MV-4-11 (cell line): ENCODE results near the gene KRTAP10-6.
"Not testable (repeated sequence)": the region's sequence is repeated elsewhere in the genome, so short reads cannot be mapped to it uniquely, and the experiment has no call there.

Experiments used
- DNase-seq: peaks from one replicate; lab custom pipeline; 2025; lab: John Stamatoyannopoulos, UW

Gene KRTAP10-6

DNA sequence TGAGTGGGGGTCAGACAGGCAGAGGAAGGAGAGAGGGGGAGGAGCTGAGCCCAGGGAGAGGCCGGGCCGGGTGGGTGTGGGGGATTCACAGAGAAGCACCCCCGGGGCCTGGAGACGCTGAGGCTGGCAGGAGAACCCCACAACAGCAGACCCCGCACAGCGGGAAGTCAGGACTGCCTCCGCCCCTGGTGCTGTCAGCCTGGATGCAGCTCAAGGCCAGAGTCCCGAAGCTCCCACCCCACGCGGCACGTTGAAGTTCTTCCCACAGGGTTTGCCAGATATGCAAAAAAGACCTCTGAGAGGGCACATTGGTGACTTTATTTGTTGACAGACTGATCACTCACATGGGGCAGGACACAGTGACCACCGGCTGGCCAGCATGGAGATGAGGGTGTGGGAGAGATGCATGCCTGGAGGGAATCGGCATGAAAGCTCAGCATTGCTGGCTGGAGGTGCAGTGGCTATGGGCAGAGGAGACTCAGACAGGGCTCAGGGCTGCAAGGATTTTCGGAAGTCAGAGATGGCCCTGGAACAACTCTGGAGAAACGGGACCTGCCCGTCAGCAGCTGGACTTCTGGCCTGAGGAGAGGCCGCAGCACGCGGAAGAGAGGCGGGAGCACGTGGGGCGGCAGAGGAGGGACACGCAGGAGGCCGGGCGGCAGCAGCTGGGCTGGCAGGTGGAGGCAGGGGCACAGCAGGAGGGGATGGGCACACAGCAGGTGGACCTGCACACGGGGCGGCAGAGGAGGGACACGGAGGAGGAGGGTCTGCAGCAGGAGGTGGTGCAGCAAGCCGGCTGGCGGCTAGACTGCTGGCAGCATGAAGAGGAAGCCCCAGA, 34.6 kb downstream of the KRTAP10-6 start:
- DNase-seq: no peak

DNA sequence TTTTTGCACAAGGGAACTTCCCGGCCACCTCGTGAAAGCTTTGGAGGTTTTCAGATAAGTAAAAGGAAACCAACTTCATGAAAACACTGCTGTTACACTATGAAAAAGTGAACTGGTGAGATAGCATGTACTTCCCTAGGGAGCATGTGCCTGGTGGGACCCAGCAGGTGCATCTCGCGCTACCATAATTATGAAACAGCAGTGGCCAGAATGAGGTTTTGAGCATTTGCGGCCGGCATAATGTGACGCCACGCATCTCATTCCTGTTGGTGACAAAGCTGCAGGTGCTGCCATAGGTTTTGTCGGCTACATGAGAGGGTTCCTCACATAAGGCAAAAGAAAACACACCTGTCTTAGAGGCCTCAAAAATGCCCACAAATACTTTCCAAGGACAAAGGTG, 35.4 kb downstream of the KRTAP10-6 start:
- peak; percentile 31 for DNase-seq

DNA sequence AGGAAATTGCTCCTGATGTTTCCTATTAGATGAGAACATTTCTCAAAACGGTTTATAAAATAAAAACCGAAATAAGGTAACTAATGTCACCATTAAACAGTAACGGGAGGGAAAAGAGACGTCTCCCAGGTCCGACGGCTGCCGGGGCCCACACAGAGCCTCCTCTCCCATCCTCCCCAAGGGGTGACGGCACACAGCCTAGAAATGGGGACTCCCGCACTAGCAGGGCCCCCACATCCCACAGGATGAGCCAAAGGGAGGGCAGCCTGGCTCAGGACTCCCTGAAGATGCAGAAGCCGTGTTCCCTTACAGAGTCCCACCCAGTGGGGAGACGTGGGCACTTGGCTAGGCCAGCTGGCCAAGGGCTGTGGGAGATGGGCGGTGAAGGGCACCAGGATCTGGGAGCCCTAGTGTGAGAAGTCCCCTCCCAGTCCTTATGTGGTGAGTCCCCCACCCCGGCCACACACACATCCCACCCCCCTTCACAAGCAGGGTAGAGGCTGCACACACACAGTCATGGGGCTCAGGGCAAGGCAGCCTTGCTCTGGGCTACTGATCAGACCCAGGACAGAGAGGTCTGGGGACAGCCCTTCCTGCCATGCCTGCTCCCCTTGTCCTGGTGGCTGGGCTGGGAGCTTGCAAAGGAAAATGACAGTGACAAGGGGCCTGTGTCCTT, 37.0 kb downstream of the KRTAP10-6 start:
- DNase-seq: no peak

DNA sequence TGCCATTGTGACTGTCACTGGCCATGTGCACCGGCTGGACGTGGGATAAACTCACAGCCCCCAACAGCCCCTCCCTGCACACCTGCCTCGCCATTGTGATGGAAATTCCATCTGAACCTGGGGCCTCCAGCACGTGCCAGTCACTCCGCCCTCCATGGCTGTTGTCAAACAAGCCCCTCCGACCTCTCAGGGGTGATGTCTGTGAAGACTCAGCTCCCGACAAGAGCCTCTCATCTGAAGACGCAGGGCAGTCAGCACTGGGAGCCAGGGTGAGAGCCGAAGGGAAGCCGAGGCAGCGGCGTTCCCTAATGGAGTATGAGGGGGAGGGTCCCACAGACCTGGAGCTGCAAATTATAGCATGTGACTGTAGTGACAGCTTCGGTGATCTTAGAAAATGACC, 39.6 kb downstream of the KRTAP10-6 start:
- no peak for DNase-seq

DNA sequence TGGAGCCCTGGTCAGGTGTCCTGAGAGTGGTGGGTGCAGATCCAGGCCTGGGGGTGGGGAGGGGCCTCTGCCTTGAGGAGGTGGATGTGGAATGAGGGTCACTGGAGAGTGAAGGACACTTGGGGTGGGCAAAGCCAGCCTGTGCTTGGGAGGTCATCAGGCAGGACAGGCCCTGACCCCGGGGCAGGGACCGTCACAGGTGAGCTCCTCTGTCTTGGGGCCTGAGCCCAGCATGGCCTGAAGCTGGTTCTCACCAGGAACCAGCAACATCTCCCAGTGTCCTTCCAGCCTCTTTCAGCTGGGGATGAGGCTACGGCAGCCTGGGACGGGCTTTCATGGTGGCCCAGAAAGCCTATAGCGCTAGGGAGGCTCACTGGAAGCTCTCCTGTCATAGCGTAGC, 40.2 kb downstream of the KRTAP10-6 start:
- no peak for DNase-seq

DNA sequence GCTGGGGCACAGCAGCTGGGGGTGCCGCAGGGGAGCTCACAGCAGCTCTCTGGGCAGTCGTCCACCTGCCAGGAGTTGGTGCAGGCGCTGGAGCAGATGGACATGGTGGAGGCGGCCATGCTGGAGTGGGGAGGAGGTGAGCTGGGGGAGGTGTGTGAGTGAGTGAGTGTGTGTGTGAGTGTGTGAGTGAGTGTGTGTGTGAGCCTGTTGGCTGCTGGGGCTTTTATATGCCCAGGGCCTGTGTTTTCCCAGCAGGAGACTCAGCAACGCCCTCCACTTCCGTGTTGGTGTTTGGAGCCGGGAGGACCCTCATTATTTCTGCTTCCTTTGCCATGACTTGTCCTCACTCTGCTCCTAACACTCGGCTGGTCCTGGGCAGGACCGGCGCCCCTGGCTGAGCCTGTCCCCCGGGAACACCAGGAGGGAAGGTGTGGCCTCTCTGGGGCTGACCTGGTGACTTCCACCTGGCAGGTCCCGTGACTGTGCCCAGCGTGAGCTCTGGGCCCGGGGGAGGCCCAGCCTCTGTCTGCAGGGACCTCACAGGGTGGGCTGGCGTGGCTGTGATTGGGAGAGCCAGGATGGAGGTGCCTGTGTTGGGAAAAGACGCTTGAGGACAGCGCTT, 40.9 kb downstream of the KRTAP10-6 start, which contains the start of gene KRTAP10-2:
KRTAP10-2 (minus strand) TSS at position 166 of the 622 bp plus-strand sequence; CDS start at position 119, 47 bp downstream.
- DNase-seq: no peak

DNA sequence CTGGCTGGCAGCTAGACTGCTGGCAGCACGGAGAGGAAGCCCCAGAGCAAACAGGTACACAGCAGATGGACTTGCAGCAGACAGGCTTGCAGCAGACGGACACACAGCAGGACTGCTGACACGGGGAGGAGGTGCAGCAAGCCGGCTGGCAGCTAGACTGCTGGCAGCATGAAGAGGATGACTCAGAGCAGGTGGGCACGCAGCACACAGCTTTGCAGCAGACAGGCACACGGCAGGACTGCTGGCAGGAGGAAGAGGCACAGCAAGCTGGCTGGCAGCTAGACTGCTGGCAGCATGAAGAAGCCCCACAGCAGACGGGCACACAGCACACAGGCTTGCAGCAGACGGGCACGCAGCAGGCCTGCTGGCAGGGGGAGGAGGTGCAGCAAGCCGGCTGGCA, 41.5 kb downstream of the KRTAP10-6 start:
- DNase-seq: no peak

DNA sequence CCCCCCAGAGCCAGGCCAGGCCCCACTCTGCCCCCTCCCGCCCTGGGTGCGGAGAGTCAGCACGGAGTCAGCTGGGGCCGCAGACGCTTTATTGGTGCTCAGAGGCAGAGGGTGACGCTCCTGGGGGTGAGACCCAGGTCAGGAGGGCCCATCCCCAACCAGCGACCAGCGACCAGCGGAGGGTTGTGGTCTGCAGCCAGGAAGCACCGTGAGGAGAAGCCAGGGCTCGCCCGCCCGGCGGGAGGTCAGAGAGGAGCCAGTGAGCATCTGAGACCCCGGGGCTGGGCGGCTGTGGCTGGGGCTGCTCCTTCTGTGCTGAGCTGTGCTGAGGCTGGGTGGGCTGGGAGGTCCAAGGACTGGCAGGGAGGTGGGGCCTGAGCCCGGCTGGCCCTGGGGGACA, 42.0 kb downstream of the KRTAP10-6 start:
- not testable (repeated sequence) for DNase-seq

DNA sequence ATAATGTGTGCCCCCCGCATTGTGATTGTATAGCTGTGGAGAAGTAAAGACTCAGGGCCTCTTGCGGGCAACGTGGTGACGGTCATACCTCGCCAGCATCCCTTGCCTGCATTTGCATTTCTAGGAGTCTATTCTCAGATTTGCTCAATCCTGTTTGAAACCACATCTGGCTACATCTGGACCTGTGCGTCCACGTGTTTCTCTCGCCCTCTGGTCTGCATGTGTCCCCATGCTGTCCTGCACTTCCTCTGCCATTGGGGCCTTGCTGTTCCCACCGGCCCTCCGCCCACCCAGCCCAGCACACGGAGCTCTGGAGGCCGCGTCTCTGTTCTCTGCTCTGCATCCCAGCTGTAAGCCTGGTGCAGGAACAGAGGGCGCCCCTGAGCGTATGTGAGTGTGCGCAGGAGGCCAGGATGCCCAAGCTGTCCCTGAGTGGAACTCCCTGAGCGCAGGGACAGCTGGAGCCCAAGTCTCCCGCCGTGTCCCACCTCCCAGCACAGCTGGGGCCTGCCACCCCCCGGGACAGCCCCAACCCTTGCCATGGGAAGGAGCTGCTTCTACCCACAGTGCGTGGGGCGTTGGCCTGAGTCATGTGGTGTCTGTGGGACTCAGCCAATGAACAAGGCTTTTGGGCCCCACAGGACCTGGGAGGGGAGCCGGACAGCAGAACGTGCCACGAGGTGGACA, 42.6 kb downstream of the KRTAP10-6 start:
- no peak for DNase-seq

DNA sequence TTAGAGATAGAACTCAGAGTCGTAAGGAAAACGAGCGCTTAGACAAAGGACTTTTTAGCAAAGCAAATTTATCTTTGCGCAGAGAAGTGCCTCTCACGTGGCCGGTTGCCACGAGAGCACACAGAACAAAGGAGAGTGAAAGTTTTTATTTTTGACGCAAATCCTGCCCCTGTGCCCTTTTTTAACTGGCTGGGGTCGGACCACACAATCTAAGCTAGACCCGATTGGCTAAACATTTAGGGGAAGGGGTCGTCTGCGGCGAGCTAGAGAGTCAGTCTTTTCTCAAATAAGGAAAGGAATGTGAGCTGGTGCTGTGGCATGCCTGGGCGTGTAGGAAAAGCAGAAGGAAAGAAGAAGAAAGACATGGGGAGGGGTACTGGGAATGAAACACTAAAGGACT, 43.4 kb downstream of the KRTAP10-6 start:
- DNase-seq: no peak

DNA sequence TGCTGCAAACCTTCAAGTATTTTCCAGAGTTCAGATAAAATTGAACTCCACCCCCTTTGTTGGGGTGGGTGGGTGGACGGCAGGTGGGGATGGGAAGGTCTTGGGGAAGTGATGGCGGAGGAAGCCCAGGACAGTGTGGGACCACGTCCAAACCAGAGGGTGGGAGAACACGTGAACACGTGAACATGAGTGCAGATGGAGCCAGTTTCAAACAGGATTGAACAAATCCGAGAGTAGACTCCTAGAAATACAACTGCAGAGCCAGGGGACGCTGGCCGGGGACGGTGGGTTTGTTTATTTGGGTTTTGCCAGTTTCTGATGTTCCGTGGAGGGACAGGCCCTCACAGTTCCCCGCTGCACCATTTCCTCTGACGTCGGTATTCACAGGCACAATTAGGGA, 43.9 kb downstream of the KRTAP10-6 start:
- no peak for DNase-seq

DNA sequence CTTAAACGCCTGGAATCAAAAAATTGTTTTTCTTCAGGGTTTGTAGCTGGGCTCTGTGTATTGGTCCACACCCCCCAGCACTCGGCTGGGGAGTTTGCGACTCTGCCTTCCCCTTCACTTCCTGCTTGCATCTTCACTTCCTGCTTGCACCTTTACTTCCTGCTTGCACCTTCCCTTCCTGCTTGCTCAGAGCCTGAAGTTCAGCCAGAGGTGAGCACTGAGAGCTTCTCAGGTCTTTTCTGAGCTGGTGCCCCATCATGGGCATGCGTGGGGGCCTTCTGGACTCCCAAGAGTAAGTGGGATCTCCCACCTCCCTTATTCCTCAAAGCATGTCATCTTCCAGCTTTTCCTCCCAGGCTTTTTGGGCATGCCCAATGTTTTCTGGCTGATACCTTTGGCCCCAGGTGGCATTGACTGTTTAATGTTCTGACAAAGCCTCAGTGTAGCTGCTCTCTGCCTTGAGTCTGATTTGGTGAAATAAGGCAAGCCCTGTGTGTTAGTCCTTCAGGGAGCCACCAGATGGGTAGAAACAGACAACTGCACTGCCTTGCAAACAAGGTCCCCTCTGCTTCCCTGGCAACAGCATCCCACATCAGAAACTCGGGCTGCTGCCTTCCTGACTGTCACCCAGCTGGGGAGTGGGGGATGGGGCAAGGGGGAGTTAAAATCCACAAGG, 44.5 kb downstream of the KRTAP10-6 start:
- no peak for DNase-seq

DNA sequence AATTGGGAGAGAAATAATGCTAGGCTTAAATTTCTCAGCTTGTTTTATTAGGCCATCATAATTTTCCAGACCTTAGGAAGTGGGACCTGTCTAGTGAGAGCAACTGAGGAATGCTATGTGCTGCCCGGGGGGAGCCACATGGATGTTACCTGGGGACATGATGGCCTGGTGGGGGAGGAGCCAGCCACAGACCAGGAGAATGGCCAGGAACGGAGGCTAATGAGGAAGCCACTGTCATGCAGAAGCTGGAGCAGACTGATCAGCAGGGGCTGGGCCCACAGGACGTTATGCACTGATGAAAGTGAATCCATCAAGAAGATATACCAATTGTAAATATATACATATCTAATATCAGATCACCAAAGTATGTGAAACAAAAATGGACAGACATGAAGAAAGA, 47.7 kb downstream of the KRTAP10-6 start:
- no peak for DNase-seq

DNA sequence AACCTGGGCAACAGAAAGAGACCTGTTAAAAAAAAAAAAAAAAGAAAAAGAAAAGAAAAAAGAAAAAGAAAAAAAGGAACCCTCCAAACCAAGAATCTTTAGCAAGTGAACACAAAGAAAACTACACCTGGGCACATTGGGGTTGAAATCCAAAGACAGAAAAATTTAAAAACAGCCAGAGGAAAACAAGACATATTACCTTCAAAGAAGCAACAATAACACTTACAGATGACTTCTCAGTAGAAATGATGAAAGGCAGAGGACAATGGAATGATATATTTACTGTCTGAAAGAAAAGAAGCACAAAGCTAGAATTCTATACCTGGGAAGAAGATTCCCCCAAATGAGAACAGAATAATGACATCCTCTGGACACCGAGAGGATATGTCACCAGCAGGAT, 49.6 kb downstream of the KRTAP10-6 start:
- DNase-seq: no peak
